22Rv1 (cell line): ENCODE results near the gene MOK.

Source experiments
- ZFX ChIP-seq: fragments of 450-650 bp; IDR thresholded peaks from 2 replicates; pipeline ENCODE4 v1.6.1; 2017; ENCODE audit warnings: antibody characterized with exemption, borderline replicate concordance
- TF ChIP-seq, protein P1 (sequence below): fragments of 450-650 bp; IDR thresholded peaks from 2 replicates; pipeline ENCODE4 v1.5.1; 2017; ENCODE audit warnings: mild to moderate bottlenecking

- TF ChIP-seq, protein P1, sequence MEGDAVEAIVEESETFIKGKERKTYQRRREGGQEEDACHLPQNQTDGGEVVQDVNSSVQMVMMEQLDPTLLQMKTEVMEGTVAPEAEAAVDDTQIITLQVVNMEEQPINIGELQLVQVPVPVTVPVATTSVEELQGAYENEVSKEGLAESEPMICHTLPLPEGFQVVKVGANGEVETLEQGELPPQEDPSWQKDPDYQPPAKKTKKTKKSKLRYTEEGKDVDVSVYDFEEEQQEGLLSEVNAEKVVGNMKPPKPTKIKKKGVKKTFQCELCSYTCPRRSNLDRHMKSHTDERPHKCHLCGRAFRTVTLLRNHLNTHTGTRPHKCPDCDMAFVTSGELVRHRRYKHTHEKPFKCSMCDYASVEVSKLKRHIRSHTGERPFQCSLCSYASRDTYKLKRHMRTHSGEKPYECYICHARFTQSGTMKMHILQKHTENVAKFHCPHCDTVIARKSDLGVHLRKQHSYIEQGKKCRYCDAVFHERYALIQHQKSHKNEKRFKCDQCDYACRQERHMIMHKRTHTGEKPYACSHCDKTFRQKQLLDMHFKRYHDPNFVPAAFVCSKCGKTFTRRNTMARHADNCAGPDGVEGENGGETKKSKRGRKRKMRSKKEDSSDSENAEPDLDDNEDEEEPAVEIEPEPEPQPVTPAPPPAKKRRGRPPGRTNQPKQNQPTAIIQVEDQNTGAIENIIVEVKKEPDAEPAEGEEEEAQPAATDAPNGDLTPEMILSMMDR: no peak
- no peak for TF ChIP-seq ZFX
These were observed 81.3 kb downstream of the MOK start for GRCh38 chr14:102223682-102224081.
